HCT116 (cell line): Measurements from ENCODE around the gene MYOZ2.

Source experiments
- ATF3 ChIP-seq: IDR thresholded peaks from 2 replicates; pipeline ENCODE4 v1.6.1; 2012
- CEBPB ChIP-seq: IDR thresholded peaks from 2 replicates; pipeline ENCODE4 v1.6.1; 2012; ENCODE audit warnings: low read depth
- CTCF ChIP-seq, 3 experiments: fragments of 200-600 bp in 1 of 3; sonication (generic) in 1 of 3; IDR thresholded peaks in 2 of 3; conservative IDR thresholded peaks in 1 of 3; 2 replicates each; pipeline ENCODE4 v1.5.1; 2012 to 2017; ENCODE audit warnings: low read depth in 2 of 3, low read length in 2 of 3, antibody characterized with exemption in 1 of 3, borderline replicate concordance in 1 of 3, control low read depth in 1 of 3, mild to moderate bottlenecking in 1 of 3, mixed read lengths in 1 of 3, mixed run types in 1 of 3, moderate library complexity in 1 of 3; ENCODE audit not compliant: insufficient read depth in 1 of 3
- ELF1 ChIP-seq: IDR thresholded peaks from 2 replicates; pipeline ENCODE4 v1.6.1; 2012; ENCODE audit warnings: low read depth, borderline replicate concordance
- EZH2phosphoT487 ChIP-seq: fragments of 200-600 bp; IDR thresholded peaks from 2 replicates; pipeline ENCODE4 v1.6.1; 2018; ENCODE audit warnings: antibody characterized with exemption, borderline replicate concordance
- FOSL1 ChIP-seq: IDR thresholded peaks from 2 replicates; pipeline ENCODE4 v1.6.1; 2012; ENCODE audit warnings: low read depth
- MAX ChIP-seq: IDR thresholded peaks from 2 replicates; pipeline ENCODE4 v1.6.1; 2012
- POLR2A ChIP-seq: IDR thresholded peaks from 2 replicates; pipeline ENCODE4 v1.7.0; 2011; ENCODE audit warnings: borderline replicate concordance; ENCODE audit not compliant: insufficient read depth, insufficient read length; ENCODE audit errors: extremely low read depth
- POLR2AphosphoS5 ChIP-seq: IDR thresholded peaks from 2 replicates; pipeline ENCODE4 v1.6.1; 2011; ENCODE audit warnings: mild to moderate bottlenecking, low read depth, low read length, moderate library complexity
- RAD21 ChIP-seq: IDR thresholded peaks from 2 replicates; pipeline ENCODE4 v1.6.1; 2012; ENCODE audit warnings: low read depth, mild to moderate bottlenecking
- SIN3A ChIP-seq: IDR thresholded peaks from 2 replicates; pipeline ENCODE4 v1.6.1; 2012; ENCODE audit warnings: low read depth
- SP1 ChIP-seq: IDR thresholded peaks from 2 replicates; pipeline ENCODE4 v1.6.1; 2012; ENCODE audit warnings: low read depth
- ZBTB33 ChIP-seq: IDR thresholded peaks from 2 replicates; pipeline ENCODE4 v1.6.1; 2011; ENCODE audit warnings: mild to moderate bottlenecking, low read length, moderate library complexity; ENCODE audit not compliant: insufficient replicate concordance; ENCODE audit errors: extremely low read depth
- ZNF274 ChIP-seq: fragments of 200-500 bp; sonication (Bioruptor generic); IDR thresholded peaks from 2 replicates; pipeline ENCODE4 v1.6.1; 2014; ENCODE audit warnings: mild to moderate bottlenecking, low read depth, low read length, inconsistent platforms

GRCh38 chr4:119087121-119087520 lies 48.5 kb upstream of the MYOZ2 start:
- TF ChIP-seq CTCF (IDR thresholded peaks at IDR 0.05 in 2 of 3, conservative IDR thresholded peaks at IDR 0.05 in 1 of 3; ENCODE audit: borderline replicate concordance in 1 of 3, insufficient read depth in 1 of 3, low read depth in 2 of 3, low read length in 2 of 3), result peak; percentile 13 to 38 (median 19); a peak in 3 of 6 replicates
- no peak for TF ChIP-seq POLR2AphosphoS5
- TF ChIP-seq FOSL1, result no peak
- no peak for TF ChIP-seq EZH2phosphoT487
- TF ChIP-seq ATF3, result no peak
- TF ChIP-seq POLR2A, result no peak
- TF ChIP-seq CEBPB, result no peak
- peak; percentile 57 for TF ChIP-seq RAD21
- TF ChIP-seq MAX, result no peak
- TF ChIP-seq ZNF274, result no peak
- TF ChIP-seq SIN3A, result no peak
- no peak for TF ChIP-seq SP1
- no peak for TF ChIP-seq ZBTB33
- TF ChIP-seq ELF1, result no peak
